ENCODE results near the gene KCNK7. TPM values are rescaled to one million over a fixed set of nuclear protein-coding genes. Genes with fewer than 3 reads are reported as not detected.
A peak's percentile ranks its signal among the peaks of the same experiment; 100 is the strongest.

KCNK7 gene
- total and polyA plus RNA-seq, 12 donors, result 0.22 to 1.5 (median 0.36) TPM; not detected in 2

- TF ChIP-seq CTCF (IDR thresholded peaks at IDR 0.05), result no peak
- ATAC-seq, result peak in 7 of 8 donors; percentile 31 to 70 (median 42)
- peaks cover 0 to 22% (median 7%) of the 10 kb centered on the region in 9 donors for H3K4me1 ChIP-seq
- 62 to 70% methylated on average over 11 of the region's 11 CpGs for WGBS, 2 donors
- peak; percentile 61 to 63 for DNase-seq
- no peaks in the 10 kb centered on the region for H3K9me3 ChIP-seq
- no peaks in the 10 kb centered on the region for H3K27me3 ChIP-seq
- peak overlapping the region in 1 of 10 donors; percentile 19 for H3K27ac ChIP-seq
- H3K36me3 ChIP-seq, result peaks cover 3 to 100% (median 68%) of the 10 kb centered on the region in 9 donors
- no peak overlapping the region for H3K4me3 ChIP-seq
- intact Hi-C loops (cut with DNase I), result loop anchor here in 3 of 10 donors (10.0 kb wide), 3 partner anchors 65 to 355 kb away; partner anchors contain the start of gene SNX32 (in 1 of the 3)
Observed at GRCh38 chr11:65630215-65630614, 34.6 kb upstream of the KCNK7 start.

- H3K4me3 ChIP-seq, result no peak overlapping the region
- no peak overlapping the region for H3K27ac ChIP-seq
- H3K9me3 ChIP-seq, result no peaks in the 10 kb centered on the region
- peaks cover 0 to 22% (median 7%) of the 10 kb centered on the region in 9 donors for H3K4me1 ChIP-seq
- peaks cover 0 to 100% (median 69%) of the 10 kb centered on the region in 9 donors for H3K36me3 ChIP-seq
- DNase-seq (no peak), ATAC-seq (no peak)
- 96% methylated on average over 14 of the region's 14 CpGs for WGBS, 2 donors
- no peak for TF ChIP-seq CTCF (IDR thresholded peaks at IDR 0.05)
- intact Hi-C loops (cut with DNase I), result loop anchor here in 5 of 10 donors (5.0 to 10.0 kb wide), 5 partner anchors 75 to 355 kb away; no protein-coding TSS in a partner anchor
- H3K27me3 ChIP-seq, result no peaks in the 10 kb centered on the region
Observed at GRCh38 chr11:65629579-65629978, 34.0 kb upstream of the KCNK7 start.

- Histone ChIP-seq H3K4me3 (no peak overlapping the region), H3K9me3 (no peaks in the 10 kb centered on the region), H3K27ac (no peak overlapping the region), H3K4me1 (peaks cover 0 to 22% (median 7%) of the 10 kb centered on the region in 9 donors), H3K27me3 (no peaks in the 10 kb centered on the region), H3K36me3 (peaks cover 0 to 100% (median 77%) of the 10 kb centered on the region in 9 donors)
- intact Hi-C loops (cut with DNase I), result loop anchor here in 5 of 10 donors (5.0 to 10.0 kb wide), 5 partner anchors 78 to 358 kb away; no protein-coding TSS in a partner anchor
- no peak for ATAC-seq
- DNase-seq, result no peak
- 95 to 97% methylated on average over 13 of the region's 13 CpGs for WGBS, 2 donors
- TF ChIP-seq CTCF (IDR thresholded peaks at IDR 0.05), result no peak
Observed at GRCh38 chr11:65627202-65627601, 31.6 kb upstream of the KCNK7 start.

- Histone ChIP-seq H3K9me3 (no peaks in the 10 kb centered on the region), H3K4me1 (peaks cover 0 to 22% (median 7%) of the 10 kb centered on the region in 9 donors), H3K27ac (peak overlapping the region in 1 of 10 donors; percentile 9), H3K4me3 (no peak overlapping the region), H3K36me3 (peaks cover 0 to 100% (median 82%) of the 10 kb centered on the region in 9 donors), H3K27me3 (no peaks in the 10 kb centered on the region)
- WGBS, 2 donors, result 66 to 70% methylated on average over 30 of the region's 30 CpGs
- ATAC-seq, result peak; percentile 51 to 84 (median 78)
- DNase-seq, result peak; percentile 54 to 69
- intact Hi-C loops (cut with DNase I), result loop anchor here in 5 of 10 donors (5.0 to 10.0 kb wide), 5 partner anchors 79 to 359 kb away; no protein-coding TSS in a partner anchor
- TF ChIP-seq CTCF (IDR thresholded peaks at IDR 0.05), result peak; percentile 54 to 75 (median 69)
Observed at GRCh38 chr11:65625628-65626342, 30.2 kb upstream of the KCNK7 start.
